ENCODE measurements around the gene FCAR. TPM values are rescaled to one million over a fixed set of nuclear protein-coding genes. Genes with fewer than 3 reads are reported as not detected.
"Not testable (repeated sequence)": the region's sequence is repeated elsewhere in the genome, so short reads cannot be mapped to it uniquely, and the experiment has no call there.

The FCAR gene
- total and polyA plus RNA-seq, 10 donors, result 0.59 to 86.3 (median 18.6) TPM

GRCh38 chr19:54937926-54938325, 63.9 kb downstream of the FCAR start:
- Histone ChIP-seq H3K27me3 (replicated peaks in 1 of 7) (peaks cover 0 to 44% (median 0%) of the 10 kb centered on the region in 7 donors), H3K4me1 (peaks cover 0 to 13% (median 0%) of the 10 kb centered on the region in 6 donors), H3K4me3 (no peak overlapping the region), H3K27ac (no peak overlapping the region), H3K36me3 (no peaks in the 10 kb centered on the region), H3K9me3 (peaks cover 0 to 3% (median 0%) of the 10 kb centered on the region in 8 donors)
- intact Hi-C loops (cut with DNase I; ENCODE audit: low total_unique reads), result no loop called here
- TF ChIP-seq POLR2A (IDR thresholded peaks at IDR 0.05) (no peak), POLR2AphosphoS5 (IDR thresholded peaks at IDR 0.05) (no peak), CTCF (IDR thresholded peaks at IDR 0.05 in 8 of 11, conservative IDR thresholded peaks at IDR 0.05 in 3 of 11) (no peak)
- 29 to 43% (median 33%) methylated on average over 9 of the region's 9 CpGs for WGBS, 5 donors
- DNase-seq, result no peak

- no peak for DNase-seq
- WGBS, 5 donors, result 70 to 90% (median 81%) methylated on average over 11 of the region's 11 CpGs
- Histone ChIP-seq H3K4me1 (peaks cover 0 to 13% (median 0%) of the 10 kb centered on the region in 6 donors), H3K27ac (no peak overlapping the region), H3K27me3 (replicated peaks in 1 of 7) (peaks cover 0 to 44% (median 0%) of the 10 kb centered on the region in 7 donors), H3K36me3 (no peaks in the 10 kb centered on the region), H3K4me3 (no peak overlapping the region), H3K9me3 (peaks cover 0 to 3% (median 0%) of the 10 kb centered on the region in 8 donors)
- TF ChIP-seq POLR2A (IDR thresholded peaks at IDR 0.05) (no peak), CTCF (IDR thresholded peaks at IDR 0.05 in 8 of 11, conservative IDR thresholded peaks at IDR 0.05 in 3 of 11) (no peak), POLR2AphosphoS5 (IDR thresholded peaks at IDR 0.05) (no peak)
- intact Hi-C loops (cut with DNase I; ENCODE audit: low total_unique reads), result no loop called here
These were observed 64.9 kb downstream of the FCAR start for GRCh38 chr19:54938906-54939305.

GRCh38 chr19:54939538-54939937, 65.5 kb downstream of the FCAR start:
- H3K4me3 ChIP-seq; H3K27ac ChIP-seq; H3K36me3 ChIP-seq; H3K9me3 ChIP-seq; DNase-seq; intact Hi-C loops (cut with DNase I; ENCODE audit: low total_unique reads): not testable (repeated sequence)
- WGBS, 5 donors, result 64 to 81% (median 73%) methylated on average over 6 to 17 of the region's 28 CpGs; no CpG with 5 or more reads in 2 of the 5 donors
- peaks cover 0 to 13% (median 0%) of the 10 kb centered on the region in 6 donors for H3K4me1 ChIP-seq
- peaks cover 0 to 42% (median 0%) of the 10 kb centered on the region in 7 donors for H3K27me3 ChIP-seq (replicated peaks in 1 of 7)

Small RNA genes within 50 kb of the gene (small RNA-seq; reads per million reads assigned to genes)
- 0 to 0.17 (median 0) reads per million in 4 donors for gene RNU6-222P

Other genes starting within 250 kb of the FCAR start
- 100 to 1,000 TPM in 6 of 7 donors, 10 to 100 TPM in 1; 66.2 to 249 (median 166) TPM for gene LILRB1, start 243.8 kb upstream of the FCAR start, total RNA-seq
- 10 to 100 TPM; 23.5 to 56.4 (median 43.0) TPM for gene LILRB1, start 243.8 kb upstream of the FCAR start, polyA plus RNA-seq
- 10 to 100 TPM; 16.4 to 40.3 (median 33.4) TPM for gene LILRB4, start 211.2 kb upstream of the FCAR start, total RNA-seq
- gene LILRB4, start 211.2 kb upstream of the FCAR start, polyA plus RNA-seq, result 10 to 100 TPM; 11.2 to 16.6 (median 12.0) TPM
- not detected for gene KIR3DL3, start 149.8 kb upstream of the FCAR start, total RNA-seq
- not detected for gene KIR3DL3, start 149.8 kb upstream of the FCAR start, polyA plus RNA-seq
- gene KIR2DL3, start 135.7 kb upstream of the FCAR start, total RNA-seq, result 1 to 10 TPM in 5 of 7 donors, under 1 TPM in 1, not detected in 1; 0.46 to 3.5 (median 1.6) TPM
- gene KIR2DL3, start 135.7 kb upstream of the FCAR start, polyA plus RNA-seq, result under 1 TPM; 0.07 to 0.15 (median 0.10) TPM
- 1 to 10 TPM in 3 of 7 donors, under 1 TPM in 3, not detected in 1; 0.51 to 6.6 (median 1.0) TPM for gene KIR2DL1, start 104.4 kb upstream of the FCAR start, total RNA-seq
- gene KIR2DL1, start 104.4 kb upstream of the FCAR start, polyA plus RNA-seq, result under 1 TPM; 0.13 to 0.29 (median 0.20) TPM
- 1 to 10 TPM; 1.5 to 6.6 (median 3.7) TPM for gene KIR2DL4, start 70.6 kb upstream of the FCAR start, total RNA-seq
- gene KIR2DL4, start 70.6 kb upstream of the FCAR start, polyA plus RNA-seq, result 1 to 10 TPM in 1 of 3 donors, under 1 TPM in 2; 0.63 to 1.6 (median 0.65) TPM
- gene KIR3DL1, start 57.8 kb upstream of the FCAR start, total RNA-seq, result 1 to 10 TPM in 1 of 7 donors, under 1 TPM in 5, not detected in 1; 0.69 to 6.3 (median 0.90) TPM
- under 1 TPM; 0.07 to 0.13 (median 0.12) TPM for gene KIR3DL1, start 57.8 kb upstream of the FCAR start, polyA plus RNA-seq
- gene KIR2DS4, start 41.6 kb upstream of the FCAR start, total RNA-seq, result 1 to 10 TPM in 5 of 7 donors, under 1 TPM in 2; 0.66 to 2.2 (median 1.0) TPM
- gene KIR2DS4, start 41.6 kb upstream of the FCAR start, polyA plus RNA-seq, result under 1 TPM in 2 of 3 donors, not detected in 1; 0.39 to 0.48 TPM
- gene KIR3DL2, start 23.8 kb upstream of the FCAR start, total RNA-seq, result 1 to 10 TPM in 5 of 7 donors, under 1 TPM in 2; 0.39 to 2.7 (median 1.0) TPM
- under 1 TPM; 0.13 to 0.59 (median 0.19) TPM for gene KIR3DL2, start 23.8 kb upstream of the FCAR start, polyA plus RNA-seq
- gene NCR1, start 31.9 kb downstream of the FCAR start, total RNA-seq, result 10 to 100 TPM in 5 of 7 donors, 1 to 10 TPM in 2; 8.2 to 16.7 (median 11.8) TPM
- 1 to 10 TPM in 1 of 3 donors, under 1 TPM in 2; 0.33 to 1.3 (median 0.50) TPM for gene NCR1, start 31.9 kb downstream of the FCAR start, polyA plus RNA-seq
- 1 to 10 TPM in 1 of 7 donors, under 1 TPM in 6; 0.09 to 1.3 (median 0.36) TPM for gene NLRP7, start 73.3 kb downstream of the FCAR start, total RNA-seq
- under 1 TPM; 0.09 to 0.11 (median 0.10) TPM for gene NLRP7, start 73.3 kb downstream of the FCAR start, polyA plus RNA-seq
- 10 to 100 TPM in 2 of 7 donors, 1 to 10 TPM in 5; 5.1 to 21.2 (median 7.6) TPM for gene NLRP2, start 92.1 kb downstream of the FCAR start, total RNA-seq
- 10 to 100 TPM in 1 of 3 donors, 1 to 10 TPM in 2; 2.0 to 16.1 (median 3.8) TPM for gene NLRP2, start 92.1 kb downstream of the FCAR start, polyA plus RNA-seq
- 1 to 10 TPM; 1.3 to 3.8 (median 1.7) TPM for gene GP6, start 164.0 kb downstream of the FCAR start, total RNA-seq
- under 1 TPM; 0.09 to 0.41 (median 0.35) TPM for gene GP6, start 164.0 kb downstream of the FCAR start, polyA plus RNA-seq
- 10 to 100 TPM; 15.3 to 31.5 (median 17.9) TPM for gene RDH13, start 188.9 kb downstream of the FCAR start, total RNA-seq
- gene RDH13, start 188.9 kb downstream of the FCAR start, polyA plus RNA-seq, result 10 to 100 TPM in 1 of 3 donors, 1 to 10 TPM in 2; 4.6 to 13.5 (median 7.6) TPM
- 1 to 10 TPM in 5 of 7 donors, under 1 TPM in 1, not detected in 1; 0.37 to 3.4 (median 2.2) TPM for gene EPS8L1, start 201.6 kb downstream of the FCAR start, total RNA-seq
- 1 to 10 TPM; 5.2 to 5.3 (median 5.3) TPM for gene EPS8L1, start 201.6 kb downstream of the FCAR start, polyA plus RNA-seq
- 100 to 1,000 TPM in 5 of 7 donors, 10 to 100 TPM in 2; 88.2 to 193 (median 129) TPM for gene PPP1R12C, start 243.4 kb downstream of the FCAR start, total RNA-seq
- gene PPP1R12C, start 243.4 kb downstream of the FCAR start, polyA plus RNA-seq, result 100 to 1,000 TPM in 2 of 3 donors, 10 to 100 TPM in 1; 98.2 to 292 (median 263) TPM